Right atrium auricular region (tissue), 2 donors: ENCODE data around the gene APOA1. TPM values are rescaled to one million over a fixed set of nuclear protein-coding genes. Genes with fewer than 3 reads are reported as not detected.

Experiments
- DNase-seq: peaks from one replicate; pipeline ENCODE4 v3.0.0-alpha.2; 2019; ENCODE audit warnings: low spot score
- H3K27ac ChIP-seq, 2 donors: fragments of 200-600 bp; sonication (generic); 1 replicate in 1 of 2; 2 replicates in 1 of 2; pipeline ENCODE4 v1.5.1; 2016 to 2019
- H3K27me3 ChIP-seq, 2 donors: fragments of 200-600 bp; sonication (generic); one replicate each; pipeline versions ENCODE4 v1.5.1 to v1.6.0; 2017 to 2019
- H3K36me3 ChIP-seq: fragments of 200-600 bp; sonication (generic); one replicate; pipeline ENCODE4 v1.5.1; 2016
- H3K4me1 ChIP-seq, 2 donors: fragments of 200-600 bp; sonication (generic); one replicate each; pipeline versions ENCODE4 v1.5.1 to v1.6.0; 2017 to 2019
- H3K4me3 ChIP-seq, 2 donors: fragments of 200-600 bp; sonication (generic); 1 replicate in 1 of 2; 2 replicates in 1 of 2; pipeline ENCODE4 v1.5.1; 2017 to 2019; ENCODE audit warnings: mild to moderate bottlenecking in 1 of 2, moderate library complexity in 1 of 2
- H3K9me3 ChIP-seq, 2 donors: fragments of 200-600 bp; sonication (generic); one replicate each; pipeline ENCODE4 v1.5.1; 2019
- CTCF ChIP-seq, 2 donors: fragments of 200-600 bp; sonication (generic); IDR thresholded peaks; one replicate each; pipeline ENCODE4 v1.5.1; 2019; ENCODE audit warnings: antibody characterized with exemption in 2 of 2
- total RNA-seq, 2 donors: library from RNA; depleted of rRNA; stranded (reverse); fragments of >200 nt; gene quantifications; one replicate each; pipeline ENCODE4 v1.1.0, GENCODE V29; 2016

The APOA1 gene
- total RNA-seq, 2 donors from 2014 or later: 4.5 to 9.5 TPM

GRCh38 chr11:116796548-116796947 is 40.9 kb downstream of the APOA1 start:
- Histone ChIP-seq H3K4me3 (no peak overlapping the region), H3K27me3 (no peaks in the 10 kb centered on the region), H3K9me3 (no peaks in the 10 kb centered on the region), H3K27ac (no peak overlapping the region), H3K4me1 (peaks cover 0 to 2% of the 10 kb centered on the region in 2 donors), H3K36me3 (no peaks in the 10 kb centered on the region)
- TF ChIP-seq CTCF (IDR thresholded peaks at IDR 0.05): no peak
- no peak for DNase-seq

- H3K4me3 ChIP-seq: no peak overlapping the region
- no peaks in the 10 kb centered on the region for H3K36me3 ChIP-seq
- H3K27ac ChIP-seq: no peak overlapping the region
- TF ChIP-seq CTCF (IDR thresholded peaks at IDR 0.05): no peak
- H3K4me1 ChIP-seq: peaks cover 0 to 8% of the 10 kb centered on the region in 2 donors
- DNase-seq: no peak
- no peaks in the 10 kb centered on the region for H3K27me3 ChIP-seq
- no peaks in the 10 kb centered on the region for H3K9me3 ChIP-seq
Measured at GRCh38 chr11:116794851-116795250, 42.6 kb downstream of the APOA1 start.

GRCh38 chr11:116793772-116794097 is 43.7 kb downstream of the APOA1 start:
- Histone ChIP-seq H3K27ac (no peak overlapping the region), H3K9me3 (no peaks in the 10 kb centered on the region), H3K4me1 (peaks cover 0 to 9% of the 10 kb centered on the region in 2 donors), H3K4me3 (no peak overlapping the region), H3K36me3 (no peaks in the 10 kb centered on the region), H3K27me3 (no peaks in the 10 kb centered on the region)
- TF ChIP-seq CTCF (IDR thresholded peaks at IDR 0.05): no peak
- no peak for DNase-seq

- Histone ChIP-seq H3K4me1 (peaks cover 0 to 15% of the 10 kb centered on the region in 2 donors), H3K36me3 (no peaks in the 10 kb centered on the region), H3K27me3 (no peaks in the 10 kb centered on the region), H3K27ac (no peak overlapping the region), H3K9me3 (no peaks in the 10 kb centered on the region), H3K4me3 (no peak overlapping the region)
- DNase-seq: no peak
- TF ChIP-seq CTCF (IDR thresholded peaks at IDR 0.05): no peak
Measured at GRCh38 chr11:116792869-116793771, 44.3 kb downstream of the APOA1 start.

- no peak for DNase-seq
- no peaks in the 10 kb centered on the region for H3K9me3 ChIP-seq
- peaks cover 0 to 16% of the 10 kb centered on the region in 2 donors for H3K4me1 ChIP-seq
- no peak overlapping the region for H3K4me3 ChIP-seq
- H3K27me3 ChIP-seq: no peaks in the 10 kb centered on the region
- no peaks in the 10 kb centered on the region for H3K36me3 ChIP-seq
- H3K27ac ChIP-seq: no peak overlapping the region
- TF ChIP-seq CTCF (IDR thresholded peaks at IDR 0.05): no peak
Measured at GRCh38 chr11:116792144-116792868, 45.1 kb downstream of the APOA1 start.
